Measurements from ENCODE around the gene IL1A. TPM values are rescaled to one million over a fixed set of nuclear protein-coding genes. Genes with fewer than 3 reads are reported as not detected.

IL1A gene
- total and polyA plus RNA-seq, 9 of the 15 experiments (the other 6 are each of a cell fraction or from before 2014, with no cell fraction given): 0.03 to 0.27 (median 0.14) TPM; not detected in 2

DNA sequence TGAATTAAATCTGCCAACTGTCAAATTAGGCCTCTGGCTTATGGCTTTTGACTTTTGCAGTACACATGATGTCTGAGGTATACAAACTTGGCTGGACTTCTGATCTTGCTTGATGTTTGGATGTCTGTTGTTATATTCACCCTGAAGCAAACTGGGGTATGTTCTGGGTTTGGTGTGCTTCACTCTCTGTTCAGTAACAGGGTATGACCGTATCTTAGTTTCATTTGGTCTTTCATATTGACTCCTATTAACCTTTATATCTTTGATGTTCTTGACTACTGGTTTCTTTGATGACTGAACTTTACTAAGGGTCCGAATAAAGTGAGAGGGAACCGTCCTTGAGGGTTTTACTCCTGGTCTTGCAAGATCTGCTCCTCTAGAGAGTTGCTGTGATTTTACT is 28.1 kb downstream of the IL1A start:
- BruUV-seq (replicated peaks): TSS peak; percentile 13

More for the DNA sequence above, 28.1 kb downstream of the IL1A start:
- no peak overlapping the region for H2AFZ ChIP-seq (ENCODE audit: low read depth, low read length)
- H3K27me3 ChIP-seq (ENCODE audit: control insufficient read depth in 2 of 2, insufficient read depth in 2 of 2, low read length in 2 of 2): no peaks in the 10 kb centered on the region
- in situ Hi-C loops (cut with MboI): no loop called here
- no peak overlapping the region for H3K4me3 ChIP-seq
- intact Hi-C loops (cut with micrococcal nuclease): no loop called here
- no peak for FAIRE-seq
- no peak for DNase-seq (ENCODE audit: extremely low read depth in 1 of 4, low spot score in 3 of 4)
- no peak for TF ChIP-seq MAFG (tag; conservative IDR thresholded peaks at IDR 0.05)
- no peak for TF ChIP-seq POLR2A (conservative IDR thresholded peaks at IDR 0.05)
- no peak for TF ChIP-seq SNRNP70 (optimal IDR thresholded peaks at IDR 0.05; ENCODE audit: low read depth, low read length)
- no peak for TF ChIP-seq SRF (CRISPR knock-in tag; IDR thresholded peaks at IDR 0.05)
- no peak for TF ChIP-seq SMARCA5 (IDR thresholded peaks at IDR 0.05)
- no peak for TF ChIP-seq ESRRB (CRISPR knock-in tag; IDR thresholded peaks at IDR 0.05; ENCODE audit: borderline replicate concordance)
- TF ChIP-seq JUND (IDR thresholded peaks at IDR 0.05; ENCODE audit: borderline replicate concordance, low read depth, low read length): no peak
- TF ChIP-seq JUND (tag; IDR thresholded peaks at IDR 0.05; ENCODE audit: borderline replicate concordance, low read depth, low read length): no peak
- TF ChIP-seq MED1 (CRISPR knock-in tag; IDR thresholded peaks at IDR 0.05; ENCODE audit: borderline replicate concordance): no peak
- no peak for TF ChIP-seq PHF8 (IDR thresholded peaks at IDR 0.05; ENCODE audit: borderline replicate concordance, low read length)
- TF ChIP-seq NFXL1 (CRISPR knock-in tag; IDR thresholded peaks at IDR 0.05): no peak
- no peak for TF ChIP-seq HLTF (IDR thresholded peaks at IDR 0.05)
- TF ChIP-seq, protein P1, sequence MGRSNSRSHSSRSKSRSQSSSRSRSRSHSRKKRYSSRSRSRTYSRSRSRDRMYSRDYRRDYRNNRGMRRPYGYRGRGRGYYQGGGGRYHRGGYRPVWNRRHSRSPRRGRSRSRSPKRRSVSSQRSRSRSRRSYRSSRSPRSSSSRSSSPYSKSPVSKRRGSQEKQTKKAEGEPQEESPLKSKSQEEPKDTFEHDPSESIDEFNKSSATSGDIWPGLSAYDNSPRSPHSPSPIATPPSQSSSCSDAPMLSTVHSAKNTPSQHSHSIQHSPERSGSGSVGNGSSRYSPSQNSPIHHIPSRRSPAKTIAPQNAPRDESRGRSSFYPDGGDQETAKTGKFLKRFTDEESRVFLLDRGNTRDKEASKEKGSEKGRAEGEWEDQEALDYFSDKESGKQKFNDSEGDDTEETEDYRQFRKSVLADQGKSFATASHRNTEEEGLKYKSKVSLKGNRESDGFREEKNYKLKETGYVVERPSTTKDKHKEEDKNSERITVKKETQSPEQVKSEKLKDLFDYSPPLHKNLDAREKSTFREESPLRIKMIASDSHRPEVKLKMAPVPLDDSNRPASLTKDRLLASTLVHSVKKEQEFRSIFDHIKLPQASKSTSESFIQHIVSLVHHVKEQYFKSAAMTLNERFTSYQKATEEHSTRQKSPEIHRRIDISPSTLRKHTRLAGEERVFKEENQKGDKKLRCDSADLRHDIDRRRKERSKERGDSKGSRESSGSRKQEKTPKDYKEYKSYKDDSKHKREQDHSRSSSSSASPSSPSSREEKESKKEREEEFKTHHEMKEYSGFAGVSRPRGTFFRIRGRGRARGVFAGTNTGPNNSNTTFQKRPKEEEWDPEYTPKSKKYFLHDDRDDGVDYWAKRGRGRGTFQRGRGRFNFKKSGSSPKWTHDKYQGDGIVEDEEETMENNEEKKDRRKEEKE (IDR thresholded peaks at IDR 0.05; ENCODE audit: borderline replicate concordance in 1 of 2, control insufficient read depth in 1 of 2, low read depth in 2 of 2, low read length in 1 of 2): no peak
- WGBS (ENCODE audit: insufficient coverage, low coverage, missing lambda C conversion rate): 96% methylated on average over 3 of the region's 3 CpGs
- H3K9me3 ChIP-seq (replicated peaks; ENCODE audit: control insufficient read depth, insufficient read depth, low read depth, low read length): peaks cover 2% of the 10 kb centered on the region; the same call in 1 of the 2 replicates
- H3K27ac ChIP-seq (ENCODE audit: extremely low read depth, low read depth, low read length): no peak overlapping the region
- H3K79me2 ChIP-seq (ENCODE audit: control insufficient read depth, insufficient read depth, low read length): no peaks in the 10 kb centered on the region; the same call in 2 of the 3 replicates
- H3K9ac ChIP-seq (ENCODE audit: insufficient read depth in 1 of 2, low read depth in 2 of 2, low read length in 2 of 2): no peak overlapping the region
- H3K4me2 ChIP-seq (ENCODE audit: insufficient read depth, low read length): no peak overlapping the region
- H3K9me1 ChIP-seq (ENCODE audit: control insufficient read depth, insufficient read depth, low read length): no peaks in the 10 kb centered on the region
- ATAC-seq: no peak
- H4K20me1 ChIP-seq (replicated peaks; ENCODE audit: control insufficient read depth, insufficient read depth, low read length): no peaks in the 10 kb centered on the region
- H3K36me3 ChIP-seq (ENCODE audit: control insufficient read depth, insufficient read depth, low read length): peaks cover 93% of the 10 kb centered on the region
- POLR2A ChIA-PET: interaction anchor here (1.0 kb wide), 1 partner anchor 12 kb away, joined by 4 read pairs; no protein-coding TSS in a partner anchor
- no peaks in the 10 kb centered on the region; a peak in 1 of 5 replicates for H3K4me1 ChIP-seq (replicated peaks in 1 of 2; ENCODE audit: control insufficient read depth in 2 of 2, insufficient read depth in 2 of 2, low read length in 2 of 2)
- CTCF ChIA-PET (ENCODE audit: low intra/inter-chr PET ratio): no interaction called here

All from K562 (cell line).